Stimulated activated CD4-positive, alpha-beta T cell treated with anti-CD3 and anti-CD28 coated beads, Interleukin-15, amount 100 ng/mL, for 48 hours (primary cell): ENCODE data around the gene MAPRE3.

ENCODE experiments used
- DNase-seq, 2 donors: peaks; one replicate each; pipeline ENCODE4 v3.0.0-alpha.2; 2020; ENCODE audit warnings: low read depth in 2 of 2

The MAPRE3 gene

GRCh38 chr2:27040282-27040681 is 69.8 kb downstream of the MAPRE3 start:
- no peak for DNase-seq

GRCh38 chr2:27041752-27042151 is 71.3 kb downstream of the MAPRE3 start:
- no peak for DNase-seq

GRCh38 chr2:27042159-27042661 is 71.8 kb downstream of the MAPRE3 start:
- DNase-seq = no peak

- DNase-seq = no peak
Measured at GRCh38 chr2:27042985-27043634, 72.7 kb downstream of the MAPRE3 start.

- peak; percentile 51 to 57 for DNase-seq
Measured at GRCh38 chr2:27049422-27050280, 79.2 kb downstream of the MAPRE3 start.

- peak; percentile 82 to 84 for DNase-seq
Measured at GRCh38 chr2:27050281-27050995, 80.0 kb downstream of the MAPRE3 start.

GRCh38 chr2:27050996-27051901 is 80.8 kb downstream of the MAPRE3 start, which contains the start of gene AGBL5:
TSS of gene AGBL5 (plus strand) at chr2:27051668. CDS start at chr2:27052959, 1,291 bp downstream.
- peak; percentile 93 for DNase-seq

- no peak for DNase-seq
Measured at GRCh38 chr2:27051902-27052645, 81.6 kb downstream of the MAPRE3 start.

- no peak for DNase-seq
Measured at GRCh38 chr2:27053321-27053720, 82.9 kb downstream of the MAPRE3 start.

GRCh38 chr2:27053776-27054175 is 83.3 kb downstream of the MAPRE3 start:
- no peak for DNase-seq

- no peak for DNase-seq
Measured at GRCh38 chr2:27054721-27055120, 84.3 kb downstream of the MAPRE3 start.

- no peak for DNase-seq
Measured at GRCh38 chr2:27057184-27057583, 86.7 kb downstream of the MAPRE3 start.

- DNase-seq = no peak
Measured at GRCh38 chr2:27058210-27058609, 87.8 kb downstream of the MAPRE3 start.

- no peak for DNase-seq
Measured at GRCh38 chr2:27059141-27059820, 88.8 kb downstream of the MAPRE3 start.

GRCh38 chr2:27060323-27060722 is 89.9 kb downstream of the MAPRE3 start:
- no peak for DNase-seq

- DNase-seq = no peak
Measured at GRCh38 chr2:27065128-27065527, 94.7 kb downstream of the MAPRE3 start.

GRCh38 chr2:27067385-27067784 is 96.9 kb downstream of the MAPRE3 start:
- no peak for DNase-seq

GRCh38 chr2:27069436-27069835 is 99.0 kb downstream of the MAPRE3 start:
- no peak for DNase-seq

- DNase-seq = no peak
Measured at GRCh38 chr2:27069961-27070618, 99.7 kb downstream of the MAPRE3 start.
